ENCODE results near the gene EEF1A2. TPM values are rescaled to one million over a fixed set of nuclear protein-coding genes. Genes with fewer than 3 reads are reported as not detected.

The EEF1A2 gene
- total RNA-seq, 2 donors from 2014 or later, result 2.4 TPM; not detected in 1

DNA sequence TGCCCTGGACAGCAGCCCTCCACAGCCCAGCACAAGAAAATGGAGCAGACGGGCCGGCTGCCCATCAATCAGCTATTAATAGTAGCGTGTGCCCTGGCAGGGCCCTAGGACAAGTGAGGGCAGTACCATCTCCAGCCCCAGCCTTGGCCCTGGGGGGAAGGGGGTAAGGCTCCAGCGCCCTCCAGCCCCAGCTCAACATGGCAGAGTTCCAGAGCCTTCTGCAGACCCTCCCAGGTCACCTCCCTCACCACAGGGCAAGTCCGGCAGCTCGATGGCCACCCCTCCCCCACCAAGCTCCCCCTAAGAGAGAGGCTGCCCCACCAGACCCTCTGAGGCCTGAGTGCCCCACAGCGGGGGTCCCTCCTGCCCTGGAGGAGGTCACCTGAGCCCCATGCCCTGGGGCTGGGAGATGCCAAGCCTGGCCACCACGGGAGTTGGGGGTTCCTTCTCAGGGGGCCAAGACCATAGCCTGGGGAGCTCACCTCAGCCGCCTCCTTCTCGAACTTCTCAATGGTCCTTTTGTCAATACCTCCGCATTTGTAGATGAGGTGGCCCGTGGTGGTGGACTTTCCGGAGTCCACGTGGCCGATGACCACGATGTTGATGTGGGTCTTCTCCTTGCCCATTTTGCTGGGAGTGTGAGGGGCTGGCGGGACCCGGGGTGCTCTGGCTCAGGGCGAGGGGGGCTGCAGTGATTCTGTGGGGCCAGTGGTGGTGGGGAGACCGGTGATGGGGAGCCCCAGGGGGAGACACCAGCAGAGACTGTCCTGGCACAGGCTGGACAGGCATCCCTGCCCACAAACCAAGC, 1.5 kb downstream of the EEF1A2 start:
- no peaks in the 10 kb centered on the region for H3K27me3 ChIP-seq (replicated peaks; ENCODE audit: insufficient read depth)

DNA sequence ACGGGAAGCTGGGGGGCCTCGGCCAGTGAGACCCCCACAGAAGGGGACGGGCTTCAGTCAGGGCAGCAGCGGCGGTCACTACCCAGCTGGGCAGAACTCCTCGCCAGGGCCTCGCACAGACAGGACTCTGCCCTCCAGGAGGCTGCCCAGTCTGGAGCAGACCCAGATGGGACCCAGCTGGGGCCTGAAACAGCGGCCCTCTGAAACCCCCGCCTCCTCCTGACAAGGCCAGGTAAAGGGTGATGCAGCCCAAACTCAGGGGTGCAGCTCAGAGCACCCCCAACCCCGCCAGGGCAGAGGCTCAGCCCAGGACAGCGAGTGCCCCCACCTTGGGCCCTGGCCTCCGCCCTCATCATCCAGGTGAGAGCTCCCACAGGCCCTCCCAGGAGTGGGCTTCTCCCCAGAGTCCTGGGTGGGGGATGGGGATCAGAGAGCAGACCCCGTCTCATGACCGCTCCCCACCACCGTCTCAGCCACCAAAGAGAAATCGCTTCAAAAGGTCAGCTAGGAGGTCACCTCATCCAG, 2.2 kb downstream of the EEF1A2 start:
- DNase-seq (ENCODE audit: low spot score) (no peak), ATAC-seq (ENCODE audit: insufficient number of reproducible peaks, low FRiP score, low read depth) (no peak)
- H3K4me1 ChIP-seq (ENCODE audit: control insufficient read depth in 1 of 2, low read depth in 2 of 2), result peaks cover 5 to 24% of the 10 kb centered on the region in 2 donors
- H3K27me3 ChIP-seq (replicated peaks; ENCODE audit: insufficient read depth), result no peaks in the 10 kb centered on the region
- no peaks in the 10 kb centered on the region for H3K36me3 ChIP-seq
- peak overlapping the region; percentile 68 for H3K4me3 ChIP-seq
- no peak overlapping the region for H3K27ac ChIP-seq
- TF ChIP-seq, protein P1, sequence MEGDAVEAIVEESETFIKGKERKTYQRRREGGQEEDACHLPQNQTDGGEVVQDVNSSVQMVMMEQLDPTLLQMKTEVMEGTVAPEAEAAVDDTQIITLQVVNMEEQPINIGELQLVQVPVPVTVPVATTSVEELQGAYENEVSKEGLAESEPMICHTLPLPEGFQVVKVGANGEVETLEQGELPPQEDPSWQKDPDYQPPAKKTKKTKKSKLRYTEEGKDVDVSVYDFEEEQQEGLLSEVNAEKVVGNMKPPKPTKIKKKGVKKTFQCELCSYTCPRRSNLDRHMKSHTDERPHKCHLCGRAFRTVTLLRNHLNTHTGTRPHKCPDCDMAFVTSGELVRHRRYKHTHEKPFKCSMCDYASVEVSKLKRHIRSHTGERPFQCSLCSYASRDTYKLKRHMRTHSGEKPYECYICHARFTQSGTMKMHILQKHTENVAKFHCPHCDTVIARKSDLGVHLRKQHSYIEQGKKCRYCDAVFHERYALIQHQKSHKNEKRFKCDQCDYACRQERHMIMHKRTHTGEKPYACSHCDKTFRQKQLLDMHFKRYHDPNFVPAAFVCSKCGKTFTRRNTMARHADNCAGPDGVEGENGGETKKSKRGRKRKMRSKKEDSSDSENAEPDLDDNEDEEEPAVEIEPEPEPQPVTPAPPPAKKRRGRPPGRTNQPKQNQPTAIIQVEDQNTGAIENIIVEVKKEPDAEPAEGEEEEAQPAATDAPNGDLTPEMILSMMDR (IDR thresholded peaks at IDR 0.05), result no peak
- no peaks in the 10 kb centered on the region for H3K9me3 ChIP-seq

More for the DNA sequence above, 1.5 kb downstream of the EEF1A2 start:
- DNase-seq (ENCODE audit: low spot score), result no peak
- H3K4me1 ChIP-seq (ENCODE audit: control insufficient read depth in 1 of 2, low read depth in 2 of 2), result peaks cover 5 to 24% of the 10 kb centered on the region in 2 donors
- ATAC-seq (ENCODE audit: insufficient number of reproducible peaks, low FRiP score, low read depth), result no peak
- no peak overlapping the region for H3K4me3 ChIP-seq
- H3K9me3 ChIP-seq, result no peaks in the 10 kb centered on the region
- TF ChIP-seq, protein P1 (IDR thresholded peaks at IDR 0.05), result no peak
- H3K36me3 ChIP-seq, result no peaks in the 10 kb centered on the region
- H3K27ac ChIP-seq, result no peak overlapping the region

DNA sequence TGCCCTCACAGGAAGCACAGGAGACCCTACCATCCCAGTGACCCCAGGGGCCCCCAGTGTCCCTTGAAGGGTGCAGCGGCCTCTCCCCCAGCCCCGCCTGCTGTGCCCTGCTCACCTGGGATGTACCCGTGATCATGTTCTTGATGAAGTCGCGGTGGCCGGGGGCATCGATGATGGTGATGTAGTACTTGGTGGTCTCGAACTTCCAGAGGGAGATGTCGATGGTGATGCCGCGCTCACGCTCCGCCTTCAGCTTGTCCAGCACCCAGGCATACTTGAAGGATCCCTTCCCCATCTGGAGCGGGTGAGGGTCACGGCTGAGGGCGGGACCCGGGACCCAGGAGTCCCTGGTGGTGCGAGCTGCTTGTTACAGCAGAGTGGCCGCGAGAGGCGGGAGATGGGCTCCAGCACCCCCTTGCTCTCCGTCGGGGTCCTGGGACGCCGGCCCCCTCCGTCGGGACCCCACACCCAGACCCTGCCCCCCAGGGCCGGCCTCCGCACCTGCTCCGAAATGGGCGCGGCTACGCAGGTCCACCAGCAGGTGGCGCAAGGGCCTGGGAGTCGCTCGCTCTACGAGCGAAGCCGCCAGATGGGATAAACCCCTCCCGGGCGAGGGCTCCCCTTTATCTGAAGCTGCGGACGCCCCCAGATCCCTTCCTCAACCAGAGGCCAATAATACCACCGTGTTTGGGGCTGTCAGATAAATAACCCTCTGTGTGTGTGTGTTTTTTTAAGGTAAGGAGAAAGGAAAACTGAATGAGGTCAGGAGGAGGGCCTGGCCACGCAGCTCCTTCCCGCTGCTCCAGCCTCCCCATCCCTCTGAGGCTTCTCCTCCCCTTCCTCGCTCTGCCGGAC, 2.9 kb downstream of the EEF1A2 start:
- TF ChIP-seq, protein P1 (IDR thresholded peaks at IDR 0.05), result peak; percentile 93
- ATAC-seq (ENCODE audit: insufficient number of reproducible peaks, low FRiP score, low read depth), result no peak
- no peak for DNase-seq (ENCODE audit: low spot score)
- Histone ChIP-seq H3K27ac (no peak overlapping the region), H3K4me3 (peak overlapping the region; percentile 68), H3K4me1 (ENCODE audit: control insufficient read depth in 1 of 2, low read depth in 2 of 2) (peaks cover 5 to 24% of the 10 kb centered on the region in 2 donors), H3K9me3 (no peaks in the 10 kb centered on the region), H3K36me3 (no peaks in the 10 kb centered on the region), H3K27me3 (replicated peaks; ENCODE audit: insufficient read depth) (no peaks in the 10 kb centered on the region)

DNA sequence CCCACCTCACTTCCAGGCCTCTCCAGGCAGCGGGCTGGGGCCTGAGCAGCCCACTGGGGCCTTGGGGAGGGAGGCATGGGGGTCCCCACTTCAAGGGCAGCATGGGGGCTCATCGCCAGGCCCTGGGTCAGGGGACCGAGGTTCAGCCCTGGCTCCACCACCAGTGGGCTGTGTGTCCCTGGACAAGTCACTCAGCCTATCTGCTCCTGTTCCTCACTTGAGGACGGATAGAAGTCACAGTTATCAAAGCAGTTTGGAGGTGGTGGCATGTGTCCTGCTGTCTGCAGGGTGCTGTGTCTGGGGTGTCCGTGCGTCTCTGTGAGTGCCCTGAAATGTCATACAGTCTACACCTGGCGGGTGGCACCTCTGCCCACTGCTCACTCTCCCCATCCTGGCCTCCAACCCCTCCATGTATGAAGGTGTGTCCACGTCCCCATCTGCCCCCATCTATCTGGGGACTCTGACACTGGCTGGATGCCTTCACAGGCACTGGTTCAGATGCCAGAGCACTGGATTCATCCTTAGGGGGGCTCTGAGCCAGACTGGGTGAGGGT, 3.6 kb downstream of the EEF1A2 start:
- Histone ChIP-seq H3K36me3 (no peaks in the 10 kb centered on the region), H3K4me3 (no peak overlapping the region), H3K27ac (no peak overlapping the region), H3K4me1 (ENCODE audit: control insufficient read depth in 1 of 2, low read depth in 2 of 2) (peaks cover 5 to 24% of the 10 kb centered on the region in 2 donors), H3K9me3 (no peaks in the 10 kb centered on the region), H3K27me3 (replicated peaks; ENCODE audit: insufficient read depth) (no peaks in the 10 kb centered on the region)
- TF ChIP-seq, protein P1 (IDR thresholded peaks at IDR 0.05), result no peak
- DNase-seq (ENCODE audit: low spot score) (no peak), ATAC-seq (ENCODE audit: insufficient number of reproducible peaks, low FRiP score, low read depth) (no peak)

All from thoracic aorta (tissue), 2 donors.